GM21786 (cell line): ENCODE data around the gene SRGAP2C.
"Not testable (repeated sequence)": the region's sequence is repeated elsewhere in the genome, so short reads cannot be mapped to it uniquely, and the experiment has no call there.

Experiments used
- ATAC-seq: cut with Tn5 transposase; IDR thresholded peaks from one replicate; pipeline ENCODE4 v1.9.1; 2021; ENCODE audit not compliant: unreplicated experiment

SRGAP2C gene

DNA sequence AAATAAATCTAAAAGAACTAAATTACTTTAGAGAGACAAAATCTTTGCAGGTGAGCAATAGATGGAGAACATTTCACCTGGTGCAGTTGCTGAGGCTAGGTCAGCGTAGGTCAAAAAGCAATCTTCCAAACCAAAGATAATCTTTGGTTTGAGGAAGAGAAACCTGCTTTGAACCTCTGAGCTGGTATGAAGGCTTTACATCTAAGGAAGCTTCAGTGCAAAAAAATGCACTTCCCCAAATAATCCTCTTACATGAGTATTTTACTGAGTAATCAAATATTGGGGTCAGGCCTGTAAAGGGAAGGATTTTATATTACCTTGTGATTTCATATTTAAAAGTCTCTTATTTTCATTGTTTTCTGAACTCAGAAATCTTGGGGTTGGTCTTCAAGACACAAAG lies 223.6 kb downstream of the SRGAP2C start:
- no peak for ATAC-seq

GRCh38 chr1:121413821-121414220 lies 229.0 kb downstream of the SRGAP2C start:
- ATAC-seq, result no peak

DNA sequence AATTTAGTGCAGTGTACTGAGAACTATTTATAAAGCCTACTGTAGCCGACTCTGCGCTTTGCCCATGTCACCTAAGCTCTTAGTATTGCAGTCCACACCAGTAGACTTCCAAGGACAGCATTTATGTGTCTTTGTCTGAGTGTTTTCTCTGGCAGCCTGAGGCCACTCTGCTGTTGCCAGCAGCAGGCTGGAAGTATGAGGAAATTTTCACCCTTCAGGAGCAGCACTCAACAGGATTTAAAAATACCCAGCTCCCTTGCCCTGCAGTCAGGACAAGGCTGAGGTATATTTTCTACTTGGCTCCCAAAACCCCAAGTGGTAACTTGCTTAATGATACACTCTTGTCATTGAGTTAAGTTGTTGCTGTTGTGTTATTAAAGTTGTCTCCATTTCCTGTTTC lies 230.1 kb downstream of the SRGAP2C start:
- ATAC-seq, result no peak

GRCh38 chr1:121417325-121417923 lies 232.6 kb downstream of the SRGAP2C start:
- ATAC-seq, result no peak

DNA sequence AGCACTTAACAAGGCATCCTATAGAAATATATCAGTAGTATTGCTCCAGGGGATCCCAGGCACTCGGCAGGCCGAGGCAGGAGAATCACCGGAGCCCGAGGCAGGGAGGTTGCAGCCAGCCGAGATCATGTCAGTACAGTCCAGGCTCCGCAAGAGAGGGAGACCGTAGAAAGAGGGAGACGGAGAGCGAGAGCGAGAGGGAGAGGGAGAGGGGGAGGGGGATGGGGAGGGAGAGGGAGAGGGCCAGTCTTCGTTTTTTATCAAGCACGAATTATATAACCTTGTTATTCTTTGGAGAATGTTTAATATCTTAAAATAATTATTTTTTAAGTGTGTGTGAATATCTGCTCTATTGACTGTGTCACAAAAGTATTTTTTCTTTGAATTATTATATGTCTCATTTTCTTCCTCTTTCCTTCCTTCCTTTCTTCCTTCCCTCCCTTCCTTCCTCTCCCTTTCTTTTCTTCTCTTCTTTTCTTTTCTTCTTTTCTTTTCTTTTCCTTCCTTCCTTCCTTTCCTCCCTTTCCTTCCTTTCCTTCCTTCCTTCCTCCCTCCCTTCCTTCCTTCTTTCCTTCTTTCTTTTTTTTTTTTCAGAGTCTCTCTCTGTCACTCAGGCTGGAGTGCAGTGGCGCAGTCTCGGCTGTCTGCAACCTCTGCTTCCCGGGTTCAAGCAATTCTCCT lies 233.7 kb downstream of the SRGAP2C start:
- ATAC-seq, result no peak

DNA sequence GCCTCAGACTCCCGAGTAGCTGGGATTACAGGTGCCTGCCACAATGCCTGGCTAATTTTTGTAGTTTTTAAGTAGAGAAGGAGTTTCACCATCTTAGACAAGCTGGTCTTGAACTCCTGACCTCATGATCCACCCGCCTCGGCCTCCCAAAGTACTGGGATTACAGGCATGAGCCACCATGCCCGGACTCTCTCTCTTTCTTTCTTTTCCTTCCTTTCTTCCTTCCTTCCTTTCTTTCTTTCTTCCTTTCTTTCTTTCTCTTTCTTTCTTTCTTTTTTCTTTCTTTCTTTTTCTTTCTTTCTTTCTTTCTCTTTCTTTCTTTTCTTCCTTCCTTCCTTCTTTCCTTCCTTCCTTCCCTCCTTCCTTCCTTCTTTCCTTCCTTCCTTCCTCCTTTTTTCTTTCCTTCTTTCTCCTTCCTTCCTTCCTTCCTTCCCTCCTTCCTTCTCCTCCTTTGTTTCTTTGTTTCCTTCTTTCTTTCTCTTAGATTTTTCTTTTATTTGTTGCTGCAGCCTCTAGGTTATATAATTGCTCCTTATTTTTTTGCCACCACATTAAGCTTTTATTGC lies 234.4 kb downstream of the SRGAP2C start:
- ATAC-seq, result not testable (repeated sequence)

- not testable (repeated sequence) for ATAC-seq
These were observed 236.7 kb downstream of the SRGAP2C start for GRCh38 chr1:121421490-121421889.

- not testable (repeated sequence) for ATAC-seq
These were observed 239.2 kb downstream of the SRGAP2C start for GRCh38 chr1:121423956-121424355.

DNA sequence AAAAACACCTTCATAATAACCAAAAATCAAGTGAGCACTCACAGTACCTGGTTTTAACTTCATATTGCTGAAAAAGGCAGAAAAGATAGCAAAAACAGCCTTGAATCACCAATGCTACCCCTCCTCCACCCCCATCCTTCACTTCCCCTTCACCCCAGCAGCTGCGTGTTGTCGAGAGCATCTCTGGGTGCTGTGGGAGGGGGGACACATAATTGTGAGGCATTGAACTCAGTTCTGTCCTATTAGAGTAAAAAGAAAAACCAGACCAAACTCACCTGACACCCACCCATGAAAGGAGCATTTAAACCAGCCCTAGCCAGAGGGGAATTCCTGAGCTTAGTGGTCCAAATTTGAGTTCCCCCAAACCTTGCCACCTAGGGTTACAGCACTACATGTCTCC lies 248.7 kb downstream of the SRGAP2C start:
- not testable (repeated sequence) for ATAC-seq

DNA sequence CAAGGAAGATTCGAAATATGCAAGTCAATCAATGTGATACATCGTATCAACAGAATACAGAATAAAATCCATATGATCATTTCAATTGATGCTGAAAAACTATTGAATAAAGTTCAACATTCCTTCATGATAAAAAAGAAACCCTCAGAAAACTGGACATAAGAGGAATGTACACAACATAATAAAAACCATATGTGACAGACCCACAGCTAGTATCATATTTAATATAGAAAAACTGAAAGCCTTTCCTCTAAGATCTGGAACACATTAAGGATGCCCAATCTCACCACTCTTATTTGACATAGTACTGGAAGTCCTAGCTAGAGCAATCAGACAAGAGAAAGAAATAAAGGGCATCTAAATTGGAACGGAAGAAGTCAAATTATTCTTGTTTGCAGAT lies 254.1 kb downstream of the SRGAP2C start:
- ATAC-seq, result not testable (repeated sequence)

GRCh38 chr1:121440993-121441392 lies 256.2 kb downstream of the SRGAP2C start:
- ATAC-seq, result no peak
